Heart left ventricle (tissue), 16 donors: ENCODE data around the gene MRM2. TPM values are rescaled to one million over a fixed set of nuclear protein-coding genes. Genes with fewer than 3 reads are reported as not detected.

Experiments
- ATAC-seq, 4 donors: fragments of 200-7000 bp; cut with Tn5 transposase; one replicate each; pipeline ENCODE4 v1.9.1; 2020 to 2022; ENCODE audit warnings: moderate library complexity in 4 of 4, mild to moderate bottlenecking in 3 of 4, moderate number of reproducible peaks in 1 of 4
- DNase-seq, 5 donors: peaks; one replicate each; pipeline ENCODE4 v3.0.0-alpha.2; 2020
- H3K27ac ChIP-seq, 12 donors: fragments of 200-600 bp; sonication (generic) in 4 of 12; one replicate each; pipeline versions ENCODE4 v1.5.0 to v1.8.0; 2016 to 2022; ENCODE audit warnings: mild to moderate bottlenecking in 2 of 12
- H3K27me3 ChIP-seq, 9 donors: fragments of 200-600 bp; sonication (generic) in 2 of 9; one replicate each; pipeline versions ENCODE4 v1.5.1 to v1.8.0; 2016 to 2022; ENCODE audit warnings: mild to moderate bottlenecking in 3 of 9
- H3K36me3 ChIP-seq, 9 donors: fragments of 200-600 bp; sonication (generic) in 2 of 9; one replicate each; pipeline versions ENCODE4 v1.5.0 to v1.8.0; 2018 to 2022; ENCODE audit warnings: mild to moderate bottlenecking in 2 of 9
- H3K4me1 ChIP-seq, 12 donors: fragments of 200-600 bp; sonication (generic) in 4 of 12; one replicate each; pipeline versions ENCODE4 v1.5.0 to v1.8.0; 2016 to 2022; ENCODE audit warnings: mild to moderate bottlenecking in 3 of 12
- H3K4me3 ChIP-seq, 12 donors: fragments of 200-600 bp; sonication (generic) in 4 of 12; one replicate each; pipeline versions ENCODE4 v1.5.0 to v1.8.0; 2017 to 2022; ENCODE audit warnings: mild to moderate bottlenecking in 9 of 12, moderate library complexity in 4 of 12
- H3K9me3 ChIP-seq, 12 donors: fragments of 200-600 bp; sonication (generic) in 4 of 12; one replicate each; pipeline versions ENCODE4 v1.5.0 to v1.8.0; 2016 to 2022; ENCODE audit warnings: mild to moderate bottlenecking in 1 of 12
- CTCF ChIP-seq, 12 donors: fragments of 200-600 bp; sonication (generic) in 4 of 12; IDR thresholded peaks; one replicate each; pipeline versions ENCODE4 v1.5.0 to v1.8.0; 2018 to 2022; ENCODE audit warnings: antibody characterized with exemption in 12 of 12, mild to moderate bottlenecking in 5 of 12
- POLR2A ChIP-seq, 2 donors: fragments of 450-650 bp; IDR thresholded peaks; one replicate each; pipeline ENCODE4 v1.6.1; 2017; ENCODE audit warnings: antibody characterized with exemption in 2 of 2, mild to moderate bottlenecking in 2 of 2, moderate library complexity in 2 of 2
- WGBS, 4 donors: extraction: QIAGEN DNeasy Blood & Tissue Kit in 2 of 4; methylation state at CpG; one replicate each; pipeline versions ENCODE4 v1.1.5 to v1.1.7; 2013 to 2018; 5-methylcytosine and 5-hydroxymethylcytosine counted together
- intact Hi-C, 10 donors: fragments of 100-400 bp; cut with DNase I; formaldehyde crosslinking; loops; one replicate each; pipeline versions ENCODE4 v1.11.1 to v1.14.2; 2022
- polyA plus RNA-seq, 2 donors: library from polyadenylated mRNA; stranded (reverse); fragments of 200-250 nt; gene quantifications; one replicate each; pipeline ENCODE4 v1.2.3, GENCODE V29; 2013
- total RNA-seq, 9 donors: library from RNA; depleted of rRNA in 2 of 9; stranded (reverse); fragments of >200 nt in 2 of 9; fragmentation: NEBNext Ultra II Directional in 3 of 9; extraction: Animal tissue kit (Norgen Biotek cat#: 25700) in 3 of 9; gene quantifications; one replicate each; pipeline versions ENCODE4 v1.1.0 to v1.2.4, GENCODE V29; 2016 to 2023
- donor health status: ischemic (EF 13 %, LVEDD 7.1; RV severe dilation, severe dysfunction).
- donor health status: healthy with polysubstance abuse.
- donor health status: DM: no; HTN: yes; CAD: no.
- donor health status: DM: no; HTN: no; CAD: no.
- donor health status: ischemic (EF 25% LVEDD 6.9; RV normal size, moderate dysfunction).
- donor health status: ischemic (EF 25% LVEDD 5.7; RV mildly dilated, moderate dysfunction).
- donor health status: healthy.
- donor health status: DM: yes; HTN: yes; CAD: no.
- donor health status: ischemic (EF 35%, LVEDD 5.7; RV mildly dilated, moderate dysfunction).
- donor health status: nonischemic (EF 11% LVEDD 7.7; RV severe dilation, severe dysfunction).
- donor health status: DM: yes; HTN: yes; CAD: no.
- donor health status: PGD.
- donor health status: ischemic (EF 29% LVEDD 5.4; RV normal size, mild dysfunction).
- donor health status: nonischemic (EF 23%, LVEDD 6.1; RV moderate dilation, normal function).

MRM2 gene
- total and polyA plus RNA-seq, 11 donors, result 14.2 to 31.5 (median 20.3) TPM

GRCh38 chr7:2278026-2278425 lies 36.0 kb upstream of the MRM2 start:
- H3K4me3 ChIP-seq, result no peak overlapping the region
- WGBS, 4 donors, result 90 to 95% (median 93%) methylated on average over 9 to 11 of the region's 11 CpGs
- H3K9me3 ChIP-seq, result no peaks in the 10 kb centered on the region
- TF ChIP-seq CTCF (IDR thresholded peaks at IDR 0.05) (no peak), POLR2A (IDR thresholded peaks at IDR 0.05) (no peak)
- no peaks in the 10 kb centered on the region for H3K27me3 ChIP-seq
- H3K4me1 ChIP-seq, result peaks cover 0 to 14% (median 3%) of the 10 kb centered on the region in 12 donors
- intact Hi-C loops, result no loop called here
- H3K27ac ChIP-seq, result no peak overlapping the region
- DNase-seq (peak in 1 of 5 donors; percentile 37), ATAC-seq (no peak)
- H3K36me3 ChIP-seq, result peaks cover 0 to 32% (median 11%) of the 10 kb centered on the region in 9 donors

GRCh38 chr7:2276107-2276506 lies 34.1 kb upstream of the MRM2 start:
- H3K4me3 ChIP-seq, result no peak overlapping the region
- no peak overlapping the region for H3K27ac ChIP-seq
- 88 to 94% (median 90%) methylated on average over 18 of the region's 18 CpGs for WGBS, 4 donors
- no peaks in the 10 kb centered on the region for H3K27me3 ChIP-seq
- peak in 1 of 4 donors; percentile 16 for ATAC-seq
- DNase-seq, result peak in 1 of 5 donors; percentile 24
- peaks cover 0 to under 1% (median 0%) of the 10 kb centered on the region in 12 donors for H3K4me1 ChIP-seq
- intact Hi-C loops, result no loop called here
- H3K9me3 ChIP-seq, result no peaks in the 10 kb centered on the region
- H3K36me3 ChIP-seq, result peaks cover 0 to 45% (median 16%) of the 10 kb centered on the region in 9 donors
- TF ChIP-seq POLR2A (IDR thresholded peaks at IDR 0.05), result no peak
- no peak for TF ChIP-seq CTCF (IDR thresholded peaks at IDR 0.05)

- Histone ChIP-seq H3K9me3 (no peaks in the 10 kb centered on the region), H3K36me3 (peaks cover 0 to 52% (median 16%) of the 10 kb centered on the region in 9 donors), H3K4me3 (no peak overlapping the region), H3K4me1 (peaks cover 0 to 5% (median 0%) of the 10 kb centered on the region in 12 donors), H3K27ac (no peak overlapping the region), H3K27me3 (no peaks in the 10 kb centered on the region)
- WGBS, 4 donors, result 90 to 93% (median 91%) methylated on average over 18 of the region's 18 CpGs
- intact Hi-C loops, result no loop called here
- TF ChIP-seq CTCF (IDR thresholded peaks at IDR 0.05) (no peak), POLR2A (IDR thresholded peaks at IDR 0.05) (no peak)
- DNase-seq, result peak in 1 of 5 donors; percentile 31
- no peak for ATAC-seq
Observed at GRCh38 chr7:2275101-2275500, 33.1 kb upstream of the MRM2 start.

GRCh38 chr7:2274666-2275065 lies 32.7 kb upstream of the MRM2 start:
- Histone ChIP-seq H3K36me3 (peaks cover 0 to 55% (median 19%) of the 10 kb centered on the region in 9 donors), H3K27ac (no peak overlapping the region), H3K27me3 (no peaks in the 10 kb centered on the region), H3K9me3 (no peaks in the 10 kb centered on the region), H3K4me3 (no peak overlapping the region), H3K4me1 (peaks cover 0 to 7% (median 0%) of the 10 kb centered on the region in 12 donors)
- TF ChIP-seq POLR2A (IDR thresholded peaks at IDR 0.05), result no peak
- TF ChIP-seq CTCF (IDR thresholded peaks at IDR 0.05), result no peak
- DNase-seq (peak in 1 of 5 donors; percentile 39), ATAC-seq (peak in 1 of 4 donors; percentile 31)
- intact Hi-C loops, result no loop called here
- 73 to 97% (median 84%) methylated on average over 5 to 7 of the region's 7 CpGs for WGBS, 4 donors
